Activated naive CD8-positive, alpha-beta T cell (primary cell): ENCODE measurements around the gene KRT73.

Experiments
- H3K27ac Mint-ChIP-seq: one replicate; pipeline ENCODE4 v1.8.0; 2021; ENCODE audit warnings: mixed read lengths
- H3K27me3 Mint-ChIP-seq: one replicate; pipeline ENCODE4 v1.8.0; 2021; ENCODE audit warnings: mixed read lengths
- H3K36me3 Mint-ChIP-seq: one replicate; pipeline ENCODE4 v1.8.0; 2021; ENCODE audit warnings: mixed read lengths
- H3K4me1 Mint-ChIP-seq: one replicate; pipeline ENCODE4 v1.8.0; 2021; ENCODE audit warnings: low read depth, mixed read lengths
- H3K4me3 Mint-ChIP-seq: one replicate; pipeline ENCODE4 v1.8.0; 2021; ENCODE audit warnings: mild to moderate bottlenecking, mixed read lengths
- H3K9me3 Mint-ChIP-seq: one replicate; pipeline ENCODE4 v1.8.0; 2021; ENCODE audit warnings: low read depth, mixed read lengths

KRT73 gene

GRCh38 chr12:52561880-52562449 is 56.4 kb downstream of the KRT73 start:
- H3K4me1 Mint-ChIP-seq, result no peaks in the 10 kb centered on the region
- no peak overlapping the region for H3K27ac Mint-ChIP-seq
- no peaks in the 10 kb centered on the region for H3K36me3 Mint-ChIP-seq
- H3K27me3 Mint-ChIP-seq, result peaks cover 9% of the 10 kb centered on the region
- H3K4me3 Mint-ChIP-seq, result no peak overlapping the region
- H3K9me3 Mint-ChIP-seq, result no peaks in the 10 kb centered on the region

GRCh38 chr12:52559979-52560378 is 58.4 kb downstream of the KRT73 start:
- Mint-ChIP-seq H3K27ac (no peak overlapping the region), H3K9me3 (no peaks in the 10 kb centered on the region), H3K4me1 (no peaks in the 10 kb centered on the region), H3K4me3 (no peak overlapping the region), H3K27me3 (peaks cover 3% of the 10 kb centered on the region), H3K36me3 (no peaks in the 10 kb centered on the region)

- H3K27ac Mint-ChIP-seq, result no peak overlapping the region
- H3K9me3 Mint-ChIP-seq, result no peaks in the 10 kb centered on the region
- peaks cover 2% of the 10 kb centered on the region for H3K27me3 Mint-ChIP-seq
- no peak overlapping the region for H3K4me3 Mint-ChIP-seq
- H3K4me1 Mint-ChIP-seq, result no peaks in the 10 kb centered on the region
- no peaks in the 10 kb centered on the region for H3K36me3 Mint-ChIP-seq
These were observed 59.4 kb downstream of the KRT73 start for GRCh38 chr12:52558781-52559445.
